Left forelimb (tissue), 1 donor: ENCODE measurements around the gene KIF1A.

Experiments used
- DNase-seq: peaks from one replicate; pipeline ENCODE4 v3.0.0-alpha.2; 2018; ENCODE audit warnings: low spot score

The KIF1A gene

GRCh38 chr2:240767341-240767740 lies 52.7 kb downstream of the KIF1A start:
- no peak for DNase-seq

GRCh38 chr2:240766072-240766471 lies 53.9 kb downstream of the KIF1A start:
- no peak for DNase-seq

- DNase-seq, result no peak
Measured at GRCh38 chr2:240765007-240765406, 55.0 kb downstream of the KIF1A start.

- DNase-seq, result no peak
Measured at GRCh38 chr2:240764605-240765004, 55.4 kb downstream of the KIF1A start.

- DNase-seq, result no peak
Measured at GRCh38 chr2:240762971-240763370, 57.0 kb downstream of the KIF1A start.

GRCh38 chr2:240762249-240762648 lies 57.8 kb downstream of the KIF1A start:
- DNase-seq, result no peak

GRCh38 chr2:240760576-240761246 lies 59.3 kb downstream of the KIF1A start:
- no peak for DNase-seq

- no peak for DNase-seq
Measured at GRCh38 chr2:240760121-240760520, 59.9 kb downstream of the KIF1A start.

- no peak for DNase-seq
Measured at GRCh38 chr2:240759459-240759858, 60.6 kb downstream of the KIF1A start.

- no peak for DNase-seq
Measured at GRCh38 chr2:240757086-240757614, 62.9 kb downstream of the KIF1A start.

GRCh38 chr2:240752209-240752608 lies 67.8 kb downstream of the KIF1A start:
- DNase-seq, result no peak

GRCh38 chr2:240750409-240750808 lies 69.6 kb downstream of the KIF1A start:
- DNase-seq, result no peak

- no peak for DNase-seq
Measured at GRCh38 chr2:240749516-240749915, 70.5 kb downstream of the KIF1A start.

- no peak for DNase-seq
Measured at GRCh38 chr2:240747256-240747655, 72.8 kb downstream of the KIF1A start.

- no peak for DNase-seq
Measured at GRCh38 chr2:240746671-240747070, 73.3 kb downstream of the KIF1A start.

GRCh38 chr2:240745962-240746361 lies 74.1 kb downstream of the KIF1A start:
- no peak for DNase-seq

- no peak for DNase-seq
Measured at GRCh38 chr2:240745456-240745855, 74.6 kb downstream of the KIF1A start.

GRCh38 chr2:240742602-240743095 lies 77.4 kb downstream of the KIF1A start:
- DNase-seq, result no peak

- no peak for DNase-seq
Measured at GRCh38 chr2:240741091-240741490, 78.9 kb downstream of the KIF1A start.

GRCh38 chr2:240739797-240740196 lies 80.2 kb downstream of the KIF1A start:
- DNase-seq, result no peak

GRCh38 chr2:240737958-240738357 lies 82.1 kb downstream of the KIF1A start:
- DNase-seq, result no peak

GRCh38 chr2:240737512-240737911 lies 82.5 kb downstream of the KIF1A start:
- DNase-seq, result no peak

- no peak for DNase-seq
Measured at GRCh38 chr2:240736281-240737250, 83.5 kb downstream of the KIF1A start.
